Iris pigment epithelial cell (primary cell): Measurements from ENCODE around the gene CNTNAP5.

Source experiments
- DNase-seq: peaks from one replicate; pipeline ENCODE4 v3.0.0-alpha.2; 2011; ENCODE audit warnings: low read depth

CNTNAP5 gene

DNA sequence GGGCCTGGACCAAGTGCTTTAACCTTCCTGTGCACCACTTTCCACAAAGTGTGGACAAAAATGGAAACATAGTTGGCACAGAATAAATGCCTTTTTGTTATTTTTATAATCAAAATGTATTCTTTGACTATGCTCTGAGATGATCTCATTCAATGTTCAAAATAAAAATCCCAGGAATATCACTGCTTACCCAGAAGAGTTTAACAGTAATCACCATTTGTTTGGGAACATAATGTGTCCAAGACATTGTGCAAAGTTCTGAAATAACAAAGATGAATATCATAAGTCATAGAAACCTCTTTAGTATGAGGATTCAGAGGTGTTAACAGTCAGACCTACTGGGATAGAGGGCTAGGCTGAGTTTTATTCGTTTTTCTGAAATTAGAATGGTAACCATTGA lies 668.1 kb downstream of the CNTNAP5 start:
- no peak for DNase-seq

DNA sequence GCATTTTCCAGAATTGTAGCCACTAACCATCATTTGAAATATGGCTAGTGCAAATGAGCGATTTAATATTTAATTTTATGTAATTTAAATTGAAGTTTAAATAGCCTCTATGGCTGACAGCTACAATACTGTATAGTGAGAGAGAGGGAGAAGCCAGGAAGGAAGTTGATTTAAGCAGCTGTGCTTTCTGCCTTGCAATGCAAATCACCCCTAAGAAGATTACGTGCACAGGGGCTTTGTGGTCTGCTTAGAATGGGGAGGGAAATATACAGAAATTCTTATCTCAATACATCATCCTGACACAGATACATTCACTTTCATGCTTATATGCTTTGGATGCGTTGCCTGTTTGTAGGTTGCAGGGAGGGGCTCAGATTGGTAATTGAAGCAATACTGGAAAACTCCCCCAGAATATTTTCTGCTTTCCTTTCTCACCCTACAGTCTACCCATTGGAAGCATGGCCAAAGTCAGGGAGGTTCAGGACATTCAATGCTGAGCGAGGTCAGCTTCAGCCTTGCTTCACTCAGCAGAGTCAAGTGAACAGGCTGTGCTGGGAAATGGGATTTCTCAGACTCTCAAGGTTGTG lies 674.0 kb downstream of the CNTNAP5 start:
- DNase-seq: no peak

- DNase-seq: no peak
Observed at GRCh38 chr2:124702777-124703176, 677.7 kb downstream of the CNTNAP5 start.

- no peak for DNase-seq
Observed at GRCh38 chr2:124704071-124704925, 679.2 kb downstream of the CNTNAP5 start.

DNA sequence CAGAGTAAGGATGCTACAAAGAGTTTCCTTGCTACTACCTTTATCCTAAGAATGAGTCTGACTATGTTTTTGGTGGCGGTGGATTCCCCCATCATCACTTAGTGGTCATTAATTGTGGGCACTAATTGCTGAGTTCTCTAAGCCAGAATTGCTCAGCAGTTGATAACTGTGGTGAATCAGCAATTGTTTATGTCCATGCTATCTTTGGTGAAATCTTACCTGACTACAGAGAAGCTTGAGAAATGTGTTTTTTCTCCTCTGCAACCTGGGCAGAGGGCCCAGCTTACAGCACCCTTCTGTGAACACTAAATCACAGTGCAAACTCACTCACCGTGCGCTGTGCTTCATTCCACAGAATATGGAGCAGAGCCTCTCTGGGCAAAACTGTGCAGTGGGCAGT lies 683.6 kb downstream of the CNTNAP5 start:
- no peak for DNase-seq

- DNase-seq: no peak
Observed at GRCh38 chr2:124713969-124714368, 688.9 kb downstream of the CNTNAP5 start.

- DNase-seq: no peak
Observed at GRCh38 chr2:124725187-124725586, 700.1 kb downstream of the CNTNAP5 start.

GRCh38 chr2:124740636-124741035 lies 715.5 kb downstream of the CNTNAP5 start:
- no peak for DNase-seq

DNA sequence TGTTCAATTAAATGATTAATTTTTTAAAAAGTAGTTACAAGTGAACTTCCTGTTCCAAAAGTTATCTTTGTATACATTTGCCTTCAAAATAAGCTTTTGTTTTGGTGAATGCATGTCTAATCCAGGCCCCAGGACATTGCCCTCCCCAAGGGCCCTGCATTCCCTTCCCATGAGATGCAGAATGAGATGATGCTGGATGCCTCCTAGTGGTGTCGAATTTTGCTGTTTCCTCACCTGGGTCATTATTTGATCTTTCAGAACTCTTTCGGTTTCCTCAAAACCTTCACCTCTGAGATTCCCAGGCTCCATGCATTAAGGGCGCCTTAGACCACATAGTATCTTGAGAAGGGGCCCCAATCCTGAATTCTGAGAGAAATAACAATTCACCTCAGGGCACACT lies 728.8 kb downstream of the CNTNAP5 start:
- no peak for DNase-seq

DNA sequence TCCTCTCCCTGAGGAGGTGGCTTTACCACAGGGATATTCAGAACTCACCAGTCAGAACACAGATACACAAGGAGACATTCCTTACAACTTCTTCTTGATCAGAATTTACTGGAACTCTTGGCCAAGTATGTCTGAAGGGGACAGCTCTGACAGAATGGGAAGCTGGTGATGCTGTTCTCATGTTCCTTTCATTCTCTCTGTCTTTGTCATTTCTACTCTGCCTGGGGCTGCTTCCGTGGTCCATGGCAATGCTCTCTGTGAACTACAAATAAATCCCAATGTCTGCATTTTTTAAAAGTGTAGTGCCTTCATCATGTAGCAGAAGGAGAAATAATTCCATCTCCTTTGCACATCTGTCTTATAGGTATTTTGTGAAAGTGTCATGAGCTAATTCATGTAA lies 730.3 kb downstream of the CNTNAP5 start:
- peak; percentile 5 for DNase-seq

DNA sequence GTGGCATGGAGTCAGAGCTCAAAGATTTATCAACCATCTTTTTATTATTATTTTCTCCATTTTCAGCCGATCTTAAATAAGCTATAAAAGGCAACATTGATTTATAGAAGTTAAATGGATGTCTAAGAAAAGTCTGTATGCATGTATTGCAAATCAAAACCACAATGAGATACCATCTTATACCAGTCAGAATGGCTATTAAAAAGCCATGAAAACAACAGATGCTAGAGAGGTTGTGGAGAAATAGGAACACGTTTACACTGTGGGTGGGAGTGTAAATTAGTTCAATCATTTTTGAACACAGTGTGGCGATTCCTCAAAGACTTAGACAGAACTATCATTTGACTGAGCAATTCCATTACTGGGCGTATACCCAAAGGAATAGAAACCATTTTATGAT lies 731.0 kb downstream of the CNTNAP5 start:
- no peak for DNase-seq

- no peak for DNase-seq
Observed at GRCh38 chr2:124762388-124762787, 737.3 kb downstream of the CNTNAP5 start.

GRCh38 chr2:124763611-124764010 lies 738.5 kb downstream of the CNTNAP5 start:
- DNase-seq: no peak

- no peak for DNase-seq
Observed at GRCh38 chr2:124774781-124775180, 749.7 kb downstream of the CNTNAP5 start.

DNA sequence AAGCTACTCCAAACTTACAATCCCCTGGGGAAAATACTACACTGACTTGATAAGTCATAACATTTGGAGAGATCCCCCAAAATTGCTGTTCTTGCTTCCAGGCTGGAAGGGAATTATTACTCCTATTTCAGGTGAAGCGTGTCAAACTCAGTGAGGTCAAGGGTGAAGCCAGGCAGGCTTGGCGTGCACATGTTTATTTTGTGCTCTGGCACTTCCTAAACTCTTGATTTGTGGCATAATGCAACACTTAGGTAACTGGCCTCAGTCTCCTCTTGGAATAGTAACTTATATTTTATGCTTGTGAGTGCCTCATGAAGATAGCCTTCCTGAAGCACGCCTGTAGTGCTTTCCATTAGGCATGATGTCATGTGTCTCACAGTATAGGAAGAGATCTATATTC lies 751.2 kb downstream of the CNTNAP5 start:
- no peak for DNase-seq

- DNase-seq: peak; percentile 4
Observed at GRCh38 chr2:124778076-124778475, 753.0 kb downstream of the CNTNAP5 start.

- DNase-seq: no peak
Observed at GRCh38 chr2:124796647-124797046, 771.6 kb downstream of the CNTNAP5 start.

DNA sequence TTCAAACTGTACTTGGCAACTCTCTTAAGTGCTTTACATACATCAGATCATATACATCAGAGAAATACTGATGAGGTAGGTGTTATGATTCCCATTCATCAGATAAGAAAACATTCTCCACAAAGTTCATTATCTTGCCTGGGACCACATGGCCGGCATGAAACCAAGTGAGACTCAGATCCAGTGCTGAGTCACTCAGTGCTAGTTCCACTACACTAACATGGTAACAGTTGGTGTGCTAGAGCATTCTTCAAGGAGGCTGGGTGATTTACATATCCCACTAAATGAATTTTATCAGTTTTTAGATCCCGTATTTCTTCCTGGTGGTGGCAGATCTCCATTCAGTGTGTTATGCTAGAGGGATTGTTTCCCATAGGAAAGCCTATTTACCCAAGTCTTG lies 772.0 kb downstream of the CNTNAP5 start:
- no peak for DNase-seq

DNA sequence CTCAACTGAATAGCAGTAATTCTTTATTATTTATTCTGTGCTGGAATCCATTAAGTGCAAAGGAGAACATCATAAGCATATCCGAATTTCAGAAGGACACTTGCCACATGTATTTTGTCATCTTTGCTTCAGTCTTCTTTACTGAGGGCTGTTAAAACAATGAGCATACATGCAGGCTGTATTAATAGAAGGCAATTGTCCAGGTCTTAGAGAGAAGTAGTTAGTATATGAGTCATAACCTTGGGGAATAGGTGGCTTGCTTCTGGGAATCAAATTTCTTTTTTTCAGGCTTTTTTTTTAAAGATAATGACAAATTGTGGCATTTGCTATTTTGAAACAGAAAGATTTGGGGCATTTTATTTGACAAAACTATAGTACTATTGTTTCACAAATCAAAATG lies 773.5 kb downstream of the CNTNAP5 start:
- DNase-seq: no peak

GRCh38 chr2:124804014-124804940 lies 779.2 kb downstream of the CNTNAP5 start:
- DNase-seq: peak; percentile 2

DNA sequence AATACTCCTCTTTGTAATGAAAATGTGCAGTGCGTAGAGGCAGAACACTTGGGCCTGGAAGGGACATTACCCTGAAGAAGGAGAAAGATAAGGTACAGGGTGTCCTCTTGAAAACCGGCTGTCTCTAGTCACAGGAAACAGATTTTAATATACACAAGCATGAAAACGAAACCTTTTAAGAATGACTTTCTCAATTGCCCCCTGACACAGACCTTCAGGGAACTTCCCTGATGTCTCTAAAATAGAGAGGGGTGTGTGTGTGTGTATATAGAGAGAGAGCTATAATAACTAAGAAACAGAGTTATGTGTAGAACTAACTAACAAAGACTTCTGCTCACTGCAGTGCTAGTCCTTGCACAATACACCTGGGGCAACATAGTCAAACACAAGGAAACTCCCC lies 780.0 kb downstream of the CNTNAP5 start:
- no peak for DNase-seq

- DNase-seq: no peak
Observed at GRCh38 chr2:124810132-124810531, 785.0 kb downstream of the CNTNAP5 start.
